Neural progenitor cell (in vitro differentiated cells): ENCODE data around the gene PGAP6.

Experiments
- EZH2 ChIP-seq: fragments of 200-600 bp; sonication (generic); IDR thresholded peaks from 2 replicates; pipeline ENCODE4 v1.6.1; 2017; ENCODE audit warnings: antibody characterized with exemption, mild to moderate bottlenecking, moderate library complexity
- EZH2phosphoT487 ChIP-seq: fragments of 200-600 bp; sonication (generic); IDR thresholded peaks from 2 replicates; pipeline ENCODE4 v1.6.1; 2017; ENCODE audit warnings: antibody characterized with exemption
- TF ChIP-seq, protein P1 (sequence below): fragments of 200-600 bp; sonication (generic); IDR thresholded peaks from 2 replicates; pipeline ENCODE4 v1.5.1; 2017; ENCODE audit warnings: antibody characterized with exemption, mild to moderate bottlenecking

DNA sequence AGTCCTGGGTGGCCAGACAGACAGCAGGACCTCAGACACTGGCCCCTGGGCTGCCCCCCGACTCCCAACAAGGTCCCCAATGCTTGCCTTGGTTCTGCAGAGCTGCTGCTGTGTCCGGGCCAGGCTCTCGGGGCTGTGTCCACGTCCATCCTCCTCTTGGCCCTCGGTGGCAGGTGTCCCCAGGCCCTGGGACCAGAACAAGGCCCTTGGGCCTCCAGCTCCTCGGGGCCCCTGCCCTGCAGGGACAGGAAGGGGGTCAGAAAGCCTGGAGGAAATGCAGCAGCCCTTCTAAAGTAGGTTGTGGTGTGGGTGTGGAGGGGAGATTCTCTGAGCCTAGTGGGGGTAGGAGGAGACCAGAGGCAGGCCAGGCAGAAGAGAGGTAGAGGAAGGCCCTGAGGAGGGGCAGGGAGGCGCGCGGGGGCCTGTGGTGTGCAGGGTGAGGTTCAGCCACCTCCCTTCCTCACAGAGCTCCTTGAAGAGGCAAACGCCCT lies 26.8 kb downstream of the PGAP6 start:
- TF ChIP-seq, protein P1, sequence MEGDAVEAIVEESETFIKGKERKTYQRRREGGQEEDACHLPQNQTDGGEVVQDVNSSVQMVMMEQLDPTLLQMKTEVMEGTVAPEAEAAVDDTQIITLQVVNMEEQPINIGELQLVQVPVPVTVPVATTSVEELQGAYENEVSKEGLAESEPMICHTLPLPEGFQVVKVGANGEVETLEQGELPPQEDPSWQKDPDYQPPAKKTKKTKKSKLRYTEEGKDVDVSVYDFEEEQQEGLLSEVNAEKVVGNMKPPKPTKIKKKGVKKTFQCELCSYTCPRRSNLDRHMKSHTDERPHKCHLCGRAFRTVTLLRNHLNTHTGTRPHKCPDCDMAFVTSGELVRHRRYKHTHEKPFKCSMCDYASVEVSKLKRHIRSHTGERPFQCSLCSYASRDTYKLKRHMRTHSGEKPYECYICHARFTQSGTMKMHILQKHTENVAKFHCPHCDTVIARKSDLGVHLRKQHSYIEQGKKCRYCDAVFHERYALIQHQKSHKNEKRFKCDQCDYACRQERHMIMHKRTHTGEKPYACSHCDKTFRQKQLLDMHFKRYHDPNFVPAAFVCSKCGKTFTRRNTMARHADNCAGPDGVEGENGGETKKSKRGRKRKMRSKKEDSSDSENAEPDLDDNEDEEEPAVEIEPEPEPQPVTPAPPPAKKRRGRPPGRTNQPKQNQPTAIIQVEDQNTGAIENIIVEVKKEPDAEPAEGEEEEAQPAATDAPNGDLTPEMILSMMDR, result no peak
- TF ChIP-seq EZH2 (no peak), EZH2phosphoT487 (no peak)
